Glomerular endothelial cell (primary cell): ENCODE results near the gene FGGY. TPM values are rescaled to one million over a fixed set of nuclear protein-coding genes. Genes with fewer than 3 reads are reported as not detected.

ENCODE experiments used
- DNase-seq: peaks from one replicate; pipeline ENCODE4 v3.0.0-alpha.2; 2011; ENCODE audit warnings: low read depth, low spot score; ENCODE audit errors: extremely low read depth
- total RNA-seq: library from RNA; depleted of rRNA; stranded (reverse); fragments of >200 nt; gene quantifications from 2 replicates; pipeline ENCODE4 v1.2.3, GENCODE V29; 2015

FGGY gene
- total RNA-seq, 1 donor from 2014 or later: 5.8 TPM

DNA sequence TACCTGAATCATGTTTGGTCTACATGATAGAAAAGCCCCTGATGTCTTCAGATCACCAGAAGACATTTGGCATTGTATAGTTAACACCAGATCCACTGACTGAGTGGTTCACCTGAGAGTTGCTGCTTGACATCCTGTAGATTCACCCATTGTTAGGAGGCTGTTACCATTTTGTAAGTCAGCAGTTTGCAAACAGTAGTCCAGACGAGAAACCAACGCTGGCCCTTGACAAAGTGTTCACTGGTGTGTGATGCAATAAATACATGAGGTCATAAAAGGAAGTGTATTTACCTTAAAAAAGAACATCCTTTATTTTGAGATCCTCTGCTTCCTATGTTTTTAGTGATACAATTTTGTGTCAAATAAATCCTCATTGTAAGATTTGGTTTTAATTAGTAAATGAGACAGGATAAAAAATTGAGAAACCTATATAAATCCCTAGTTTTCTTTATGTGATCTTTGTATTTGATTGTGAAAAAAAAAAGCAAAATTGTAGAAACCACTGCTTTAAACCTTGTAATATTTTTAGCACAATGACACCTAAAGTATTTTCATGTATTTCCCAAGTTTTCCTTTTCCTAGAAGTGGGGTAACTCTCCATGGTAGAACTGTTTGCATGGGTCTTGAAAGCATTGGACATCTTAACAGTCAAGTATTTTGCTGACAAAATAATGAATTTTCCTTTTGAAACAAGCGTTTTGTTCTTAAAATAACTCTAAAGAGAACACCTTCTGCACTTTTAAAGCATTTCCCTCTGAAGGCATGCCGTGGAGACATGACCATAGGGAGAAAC is 204.3 kb downstream of the FGGY start:
- no peak for DNase-seq

GRCh38 chr1:59502009-59502691 is 205.3 kb downstream of the FGGY start:
- DNase-seq: no peak

- no peak for DNase-seq
Measured at GRCh38 chr1:59504276-59504675, 207.4 kb downstream of the FGGY start.

DNA sequence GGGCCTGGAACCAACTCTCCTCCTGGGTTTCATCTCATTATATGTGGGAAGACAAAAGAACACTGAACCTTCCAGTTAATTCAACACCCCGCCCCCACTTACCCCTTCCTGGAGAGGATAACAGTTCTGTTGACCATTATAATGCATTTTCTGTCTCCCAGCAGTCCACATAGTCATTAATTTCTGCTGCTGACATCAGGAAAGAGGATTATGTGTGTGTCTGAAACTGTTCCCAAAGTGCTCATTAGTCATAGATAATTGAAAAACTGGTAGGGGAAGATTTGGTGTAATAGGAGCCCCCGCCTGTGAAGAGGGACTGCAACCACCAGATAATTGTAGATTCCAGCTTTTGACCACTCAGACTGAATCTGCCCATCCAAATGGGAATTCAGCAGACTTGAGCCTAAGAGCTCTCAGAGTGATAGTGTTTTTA is 208.7 kb downstream of the FGGY start:
- DNase-seq: no peak

- DNase-seq: no peak
Measured at GRCh38 chr1:59506952-59507351, 210.1 kb downstream of the FGGY start.

DNA sequence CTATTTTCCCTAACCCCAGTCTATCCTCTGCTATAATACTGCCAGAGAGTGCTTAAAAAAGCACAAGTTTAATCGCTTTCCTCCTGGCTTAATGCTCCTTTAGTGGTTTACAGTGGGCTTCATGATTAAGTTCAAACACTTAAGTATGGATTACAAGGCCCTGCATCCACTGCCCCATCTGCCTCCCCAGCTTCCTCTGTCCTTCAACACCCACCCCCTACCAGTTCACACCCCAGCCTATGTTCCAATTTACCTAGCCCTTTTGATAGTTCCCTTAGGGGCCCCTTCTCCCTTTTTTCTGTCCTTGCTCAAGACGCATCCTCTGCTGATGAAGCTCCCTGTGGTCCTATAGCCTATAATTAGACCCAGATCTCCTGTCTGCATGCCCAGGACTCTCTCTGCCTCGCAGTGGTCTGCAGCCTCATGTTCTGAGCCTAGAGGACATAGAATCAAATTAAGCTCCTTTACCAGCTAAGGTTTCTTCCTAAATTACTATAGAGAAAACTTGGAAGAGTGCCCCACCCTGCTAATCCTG is 212.5 kb downstream of the FGGY start:
- no peak for DNase-seq

DNA sequence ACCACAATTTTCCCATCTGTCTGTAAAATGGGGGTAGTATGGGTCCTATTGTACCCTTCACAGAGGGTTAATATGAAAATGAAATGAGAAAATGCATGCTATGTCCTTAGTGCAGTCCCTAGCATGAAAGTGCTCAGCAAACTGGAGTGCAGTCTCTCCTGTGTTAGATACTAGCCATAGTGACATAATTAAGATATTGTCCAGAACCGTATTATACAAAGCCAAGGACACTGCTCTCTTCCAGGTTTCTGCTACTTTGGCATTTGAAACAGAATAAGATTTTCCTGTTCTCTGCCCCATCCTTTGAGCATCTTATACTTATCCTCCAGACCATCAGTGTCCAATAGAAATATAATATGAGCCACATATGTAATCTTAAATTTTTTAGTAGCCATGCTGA is 213.4 kb downstream of the FGGY start:
- DNase-seq: no peak

DNA sequence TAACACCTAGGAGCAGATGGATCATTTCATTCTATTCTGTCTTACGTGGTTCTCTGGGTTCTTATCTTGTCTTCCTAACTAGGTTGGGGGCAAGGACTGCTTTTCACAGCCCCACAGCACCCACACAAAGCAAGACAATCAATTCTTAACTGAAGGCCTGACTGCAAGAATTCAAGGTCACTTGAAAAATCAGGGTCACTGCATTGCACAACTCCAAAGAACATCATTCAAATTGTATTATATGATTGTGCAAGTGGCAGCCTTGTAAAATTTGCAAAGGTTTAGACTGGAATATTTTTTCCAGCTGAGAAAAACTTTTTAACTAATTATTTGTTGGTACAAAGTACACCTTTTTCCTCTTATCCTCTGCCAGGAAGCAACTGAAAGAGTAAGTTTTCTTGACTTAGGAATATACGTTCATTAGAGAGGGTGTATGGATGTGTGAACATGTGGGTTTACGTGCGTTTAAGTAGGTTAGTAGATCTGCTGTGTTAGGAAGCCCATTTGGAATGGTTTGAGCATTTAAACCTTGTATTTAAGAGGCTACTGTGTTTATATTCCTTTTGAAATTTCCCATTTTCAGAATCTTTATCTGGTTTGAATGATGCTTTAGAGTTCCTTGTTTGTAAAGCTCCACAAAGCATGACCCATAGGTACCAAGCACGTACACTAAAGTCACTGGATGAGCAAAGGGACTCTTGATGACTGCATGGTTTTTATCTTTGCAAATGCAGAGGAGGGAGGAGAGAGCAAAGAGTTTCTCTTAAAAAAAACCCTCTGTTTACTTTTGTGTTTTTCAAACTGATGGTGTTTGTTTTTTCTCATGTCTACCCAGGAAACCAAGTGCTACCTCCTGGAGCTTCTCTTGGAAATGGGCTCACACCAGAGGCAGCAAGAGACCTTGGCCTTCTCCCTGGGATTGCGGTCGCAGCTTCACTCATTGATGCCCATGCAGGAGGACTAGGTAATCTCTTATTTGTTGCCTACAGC is 214.9 kb downstream of the FGGY start:
- no peak for DNase-seq

DNA sequence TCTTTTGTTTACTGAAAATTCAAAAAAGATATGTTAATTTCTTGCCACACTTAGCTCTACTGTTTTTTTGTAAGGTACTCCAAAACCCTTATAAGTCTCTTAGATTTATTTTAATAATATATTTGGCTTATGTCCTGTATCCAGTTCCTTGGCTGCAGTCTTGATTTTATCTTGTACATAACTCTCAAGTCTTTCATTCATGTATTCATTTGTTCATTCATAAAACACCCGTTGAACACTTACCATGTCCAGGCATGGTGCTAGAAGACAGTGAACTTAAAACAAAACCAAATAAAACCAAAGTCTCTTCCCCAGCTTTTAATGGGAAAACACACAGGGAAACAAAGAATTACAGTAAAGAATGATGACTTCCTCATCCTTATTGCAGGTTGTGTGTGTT is 215.8 kb downstream of the FGGY start:
- no peak for DNase-seq

- DNase-seq: no peak
Measured at GRCh38 chr1:59514061-59514909, 217.4 kb downstream of the FGGY start.

- DNase-seq: no peak
Measured at GRCh38 chr1:59516881-59517280, 220.0 kb downstream of the FGGY start.

- DNase-seq: no peak
Measured at GRCh38 chr1:59520194-59520593, 223.3 kb downstream of the FGGY start.

- no peak for DNase-seq
Measured at GRCh38 chr1:59520827-59521418, 224.0 kb downstream of the FGGY start.

DNA sequence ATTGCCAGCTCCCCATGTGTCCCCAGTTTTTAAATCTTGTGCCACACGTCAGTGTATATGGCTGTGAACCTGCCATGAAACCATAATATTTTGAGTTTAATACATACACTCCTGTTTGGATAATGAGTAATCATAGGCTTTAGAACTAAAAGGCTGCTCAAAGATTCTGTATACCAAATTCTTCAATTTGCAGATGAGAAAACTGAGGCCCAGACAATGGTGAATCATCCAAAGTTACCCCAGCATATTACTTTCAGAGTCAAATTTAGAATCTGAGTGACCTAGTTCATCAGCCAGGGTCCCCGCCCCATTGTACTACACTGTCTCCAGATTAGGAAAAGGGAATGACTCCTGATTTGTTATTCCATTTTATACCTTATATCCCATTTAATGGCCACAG is 224.6 kb downstream of the FGGY start:
- no peak for DNase-seq

GRCh38 chr1:59522925-59523505 is 226.1 kb downstream of the FGGY start:
- DNase-seq: no peak

DNA sequence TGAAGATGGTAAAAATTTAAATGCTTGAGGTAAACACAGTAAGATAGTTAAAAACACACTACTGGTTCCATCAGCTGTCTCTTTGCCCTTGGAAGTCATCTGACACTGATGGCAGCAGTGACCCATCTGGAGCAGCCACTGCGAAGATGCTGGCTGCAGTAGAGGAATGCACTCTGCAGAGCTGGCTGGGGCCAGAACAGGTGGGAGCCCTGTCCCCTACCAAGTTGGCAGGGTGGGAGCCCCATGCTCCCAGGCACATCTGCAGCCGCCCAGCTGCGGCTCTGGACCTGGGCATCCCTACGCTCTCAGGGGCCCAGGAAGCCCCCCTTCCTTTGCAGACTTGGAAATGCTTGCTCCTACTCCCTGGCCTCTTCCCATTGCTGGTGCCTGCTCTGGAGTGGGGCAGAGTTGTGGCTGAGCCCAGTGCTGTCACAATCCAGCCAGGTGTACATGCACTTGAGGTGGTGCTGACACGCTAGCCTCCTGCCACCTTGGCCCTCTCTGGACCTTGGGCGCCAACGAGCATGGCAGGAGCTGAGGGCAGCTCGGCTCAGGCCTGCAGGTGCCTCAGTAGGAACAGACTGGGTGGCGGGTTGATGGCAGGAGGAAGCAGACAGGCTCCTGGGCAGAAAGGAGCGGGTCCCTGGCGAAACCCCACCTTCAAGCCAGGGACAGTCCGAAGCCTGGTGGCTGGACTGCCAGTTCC is 227.0 kb downstream of the FGGY start:
- no peak for DNase-seq

DNA sequence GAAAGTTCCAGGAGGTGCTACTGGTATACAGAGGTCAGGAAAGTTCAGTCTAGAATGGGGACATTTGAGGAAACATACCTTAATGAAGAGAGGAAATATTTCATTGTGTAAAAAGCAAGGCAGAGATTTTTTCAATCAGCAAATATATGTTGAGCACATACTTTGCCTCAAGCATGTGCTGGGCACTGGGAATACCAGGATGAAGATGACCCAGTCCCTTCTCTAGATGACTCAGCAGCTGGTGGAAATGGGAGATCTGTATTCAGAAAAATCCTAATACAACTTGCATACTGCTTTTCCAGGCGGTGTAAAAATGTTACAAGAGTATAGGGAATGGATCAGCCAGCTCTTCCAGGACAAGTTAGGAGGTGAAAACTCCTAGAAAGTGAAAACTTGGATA is 229.3 kb downstream of the FGGY start:
- DNase-seq: no peak

GRCh38 chr1:59528471-59528870 is 231.6 kb downstream of the FGGY start:
- DNase-seq: no peak

GRCh38 chr1:59528900-59529299 is 232.0 kb downstream of the FGGY start:
- no peak for DNase-seq
